A549 (cell line): ENCODE measurements around the gene PTPN13. TPM values are rescaled to one million over a fixed set of nuclear protein-coding genes. Genes with fewer than 3 reads are reported as not detected.

ENCODE experiments used
- ATAC-seq, 2 experiments: fragments of 200-7000 bp in 1 of 2; fragments of >200 bp in 1 of 2; cut with Nextera tagmentation in 1 of 2; cut with Tn5 transposase in 1 of 2; 3 replicates each; pipeline versions ENCODE4 v1.8.0 to v1.9.1; 2018 to 2020; ENCODE audit warnings: mild to moderate bottlenecking in 1 of 2, moderate library complexity in 1 of 2
- CTCF ChIA-PET: fragments of 300-600 bp; sonication (Branson Sonifier 250); formaldehyde crosslinking; extraction: SDS; loops from one replicate; lab custom pipeline; 2021; ENCODE audit warnings: antibody characterized with exemption, inconsistent platforms; lab: Yijun Ruan, JAX
- POLR2A ChIA-PET: fragments of 350-600 bp; formaldehyde crosslinking; extraction: SDS; loops from one replicate; lab custom pipeline; 2021; ENCODE audit warnings: antibody characterized with exemption, inconsistent platforms; lab: Yijun Ruan, JAX
- DNase-seq, 2 experiments: peaks; one replicate each; pipeline versions ENCODE4 v3.0.0 to v3.0.0-alpha.2; 2011 to 2016; ENCODE audit warnings: low read depth in 1 of 2, low spot score in 1 of 2
- FAIRE-seq: peaks from 2 replicates; lab custom pipeline; 2011; peaks lifted over from hg19 to GRCh38; lab: Jason Lieb, UNC
- H3K27ac ChIP-seq, 2 experiments: fragments of >200 bp; sonication (Bioruptor Twin); formaldehyde crosslinking; 3 replicates each; pipeline ENCODE4 v1.5.1; 2016 to 2017
- H3K4me1 ChIP-seq: fragments of >200 bp; sonication (Bioruptor Twin); formaldehyde crosslinking; 3 replicates; pipeline ENCODE4 v1.6.1; 2016
- H3K4me2 ChIP-seq: fragments of >200 bp; sonication (Bioruptor Twin); formaldehyde crosslinking; 3 replicates; pipeline ENCODE4 v1.6.1; 2016
- H3K4me3 ChIP-seq: fragments of >200 bp; sonication (Bioruptor Twin); formaldehyde crosslinking; 3 replicates; pipeline ENCODE4 v1.5.1; 2016
- H3K9me3 ChIP-seq: fragments of >200 bp; sonication (Bioruptor Twin); formaldehyde crosslinking; 3 replicates; pipeline ENCODE4 v1.6.1; 2016
- CBX2 ChIP-seq: fragments of 200-600 bp; sonication (generic); IDR thresholded peaks from 2 replicates; pipeline ENCODE4 v1.6.1; 2016; ENCODE audit warnings: low read depth, mild to moderate bottlenecking, borderline replicate concordance
- CBX8 ChIP-seq: fragments of 200-600 bp; sonication (generic); IDR thresholded peaks from 2 replicates; pipeline ENCODE4 v1.6.1; 2016
- CEBPB ChIP-seq, 2 experiments: fragments of >200 bp in 1 of 2; sonication (Bioruptor Twin) in 1 of 2; formaldehyde crosslinking in 1 of 2; IDR thresholded peaks; 2 replicates each; pipeline ENCODE4 v1.6.1; 2012 to 2016
- CHD4 ChIP-seq: fragments of 200-600 bp; sonication (generic); IDR thresholded peaks from 2 replicates; pipeline ENCODE4 v1.6.1; 2016; ENCODE audit warnings: antibody characterized with exemption, mild to moderate bottlenecking, borderline replicate concordance
- EHF ChIP-seq: fragments of 250-450 bp; sonication (Bioruptor Pico); IDR thresholded peaks from 2 replicates; pipeline ENCODE4 v1.5.0; 2020; ENCODE audit warnings: mild to moderate bottlenecking
- EP300 ChIP-seq, 2 experiments: fragments of >200 bp; sonication (Bioruptor Twin); formaldehyde crosslinking; IDR thresholded peaks; 2 replicates in 1 of 2; 3 replicates in 1 of 2; pipeline ENCODE4 v1.6.1; 2016 to 2017
- FOSB ChIP-seq: fragments of 250-450 bp; sonication (Bioruptor Pico); IDR thresholded peaks from 2 replicates; pipeline ENCODE4 v1.5.0; 2020; ENCODE audit warnings: mild to moderate bottlenecking, moderate library complexity
- FOXS1 ChIP-seq: fragments of 250-450 bp; sonication (Bioruptor Pico); IDR thresholded peaks from 2 replicates; pipeline ENCODE4 v1.5.0; 2020; ENCODE audit warnings: mild to moderate bottlenecking, moderate library complexity
- HOXB5 ChIP-seq: fragments of 250-450 bp; sonication (Bioruptor Pico); IDR thresholded peaks from 2 replicates; pipeline ENCODE4 v1.5.0; 2020; ENCODE audit warnings: mild to moderate bottlenecking, moderate library complexity
- KDM5A ChIP-seq: fragments of 200-600 bp; sonication (generic); IDR thresholded peaks from 2 replicates; pipeline ENCODE4 v1.6.1; 2016; ENCODE audit warnings: antibody characterized with exemption, mild to moderate bottlenecking
- MAZ ChIP-seq: fragments of 150-350 bp; IDR thresholded peaks from 2 replicates; pipeline ENCODE4 v1.6.1; 2014; ENCODE audit warnings: antibody characterized with exemption, low read depth, low read length, borderline replicate concordance
- MYC ChIP-seq: IDR thresholded peaks from 2 replicates; pipeline ENCODE4 v1.6.1; 2012; ENCODE audit warnings: mild to moderate bottlenecking, inconsistent platforms, low read length, improper control_type of control experiment, borderline replicate concordance
- NPAS2 ChIP-seq: fragments of 250-450 bp; sonication (Bioruptor Pico); IDR thresholded peaks from 2 replicates; pipeline ENCODE4 v1.8.0; 2022; ENCODE audit warnings: mild to moderate bottlenecking, moderate library complexity, borderline replicate concordance
- NR3C1 ChIP-seq: fragments of >200 bp; sonication (Bioruptor Twin); formaldehyde crosslinking; IDR thresholded peaks from 3 replicates; pipeline ENCODE4 v1.6.1; 2017
- RCOR1 ChIP-seq: fragments of 150-350 bp; IDR thresholded peaks from 2 replicates; pipeline ENCODE4 v1.6.1; 2014; ENCODE audit warnings: antibody characterized with exemption, low read length, low read depth
- RNF2 ChIP-seq: fragments of 200-600 bp; sonication (generic); IDR thresholded peaks from 2 replicates; pipeline ENCODE4 v1.6.1; 2016; ENCODE audit warnings: low read depth, mild to moderate bottlenecking, antibody characterized with exemption, moderate library complexity, borderline replicate concordance
- ZFP36 ChIP-seq: fragments of 450-650 bp; IDR thresholded peaks from 2 replicates; pipeline ENCODE4 v1.6.1; 2014; ENCODE audit warnings: borderline replicate concordance; ENCODE audit not compliant: partially characterized antibody
- WGBS: methylation state at CpG from one replicate; pipeline ENCODE4 v1.1.6; 2017; ENCODE audit errors: missing lambda C conversion rate; 5-methylcytosine and 5-hydroxymethylcytosine counted together
- polyA plus RNA-seq, 4 experiments: library from polyadenylated mRNA; depleted of rRNA in 3 of 4; stranded (reverse); fragments of >200 nt; fragmentation: RNase III in 1 of 4; extraction: RNeasy Plus Mini Kit Qiagen cat#74134 plus additional on column Dnase treatment in 1 of 4; gene quantifications; 2 replicates in 3 of 4; 3 replicates in 1 of 4; pipeline ENCODE4 v1.2.3, GENCODE V29; 2011 to 2017
- TF ChIP-seq, protein P1 (sequence below): IDR thresholded peaks from 2 replicates; pipeline ENCODE4 v1.6.1; 2012
- TF ChIP-seq, protein P2 (sequence below): IDR thresholded peaks from 2 replicates; pipeline ENCODE4 v1.6.1; 2012; ENCODE audit warnings: low read depth, borderline replicate concordance
- TF ChIP-seq, protein P3 (sequence below): fragments of >200 bp; sonication (Bioruptor Twin); formaldehyde crosslinking; IDR thresholded peaks from 3 replicates; pipeline ENCODE4 v1.6.1; 2016
- TF ChIP-seq, protein P4 (sequence below): IDR thresholded peaks from 2 replicates; pipeline ENCODE4 v1.6.1; 2012
- TF ChIP-seq, protein P5 (sequence below): fragments of >200 bp; sonication (Bioruptor Twin); formaldehyde crosslinking; IDR thresholded peaks from 2 replicates; pipeline ENCODE4 v1.6.1; 2016
- TF ChIP-seq, protein P6 (sequence below): fragments of 200-600 bp; sonication (generic); IDR thresholded peaks from 2 replicates; pipeline ENCODE4 v1.6.1; 2016; ENCODE audit warnings: antibody characterized with exemption, mild to moderate bottlenecking, moderate library complexity

The PTPN13 gene
- polyA plus RNA-seq, 2 of the 4 experiments (the other 2 are of a cell fraction): 10.4 to 13.3 TPM

DNA sequence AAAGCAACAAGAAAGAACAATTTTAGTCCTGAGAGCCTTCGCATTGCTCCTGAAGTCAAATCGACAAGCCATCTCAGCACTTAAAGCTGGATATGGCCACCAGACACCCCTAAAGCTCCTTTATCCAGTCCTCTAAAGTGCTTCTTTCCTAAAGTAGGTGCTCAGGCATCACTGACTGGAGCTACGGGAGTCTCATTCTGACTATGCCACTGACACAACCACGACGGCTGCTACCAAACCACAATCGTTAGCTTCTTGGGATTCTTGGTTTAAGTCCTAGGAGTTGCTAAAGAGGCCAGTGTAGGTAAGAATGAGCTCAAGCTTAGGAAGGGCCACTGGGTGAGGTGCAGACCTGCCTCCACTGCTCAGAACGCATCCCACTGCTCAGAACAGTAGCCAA lies 254.0 kb downstream of the PTPN13 start:
- 68% methylated on average over 7 of the region's 7 CpGs for WGBS
- FAIRE-seq (no peak), DNase-seq (no peak), ATAC-seq (no peak)
- H3K9me3 ChIP-seq: no peaks in the 10 kb centered on the region
- H3K4me2 ChIP-seq: no peak overlapping the region
- no peak for TF ChIP-seq FOSB
- TF ChIP-seq CBX2: no peak
- TF ChIP-seq RCOR1: no peak
- no peak for TF ChIP-seq NR3C1
- TF ChIP-seq EP300 (IDR thresholded peaks at IDR 0.05): no peak
- no peak for TF ChIP-seq CHD4
- TF ChIP-seq, protein P1, sequence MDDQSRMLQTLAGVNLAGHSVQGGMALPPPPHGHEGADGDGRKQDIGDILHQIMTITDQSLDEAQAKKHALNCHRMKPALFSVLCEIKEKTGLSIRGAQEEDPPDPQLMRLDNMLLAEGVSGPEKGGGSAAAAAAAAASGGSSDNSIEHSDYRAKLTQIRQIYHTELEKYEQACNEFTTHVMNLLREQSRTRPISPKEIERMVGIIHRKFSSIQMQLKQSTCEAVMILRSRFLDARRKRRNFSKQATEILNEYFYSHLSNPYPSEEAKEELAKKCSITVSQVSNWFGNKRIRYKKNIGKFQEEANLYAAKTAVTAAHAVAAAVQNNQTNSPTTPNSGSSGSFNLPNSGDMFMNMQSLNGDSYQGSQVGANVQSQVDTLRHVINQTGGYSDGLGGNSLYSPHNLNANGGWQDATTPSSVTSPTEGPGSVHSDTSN: no peak
- TF ChIP-seq, protein P2, sequence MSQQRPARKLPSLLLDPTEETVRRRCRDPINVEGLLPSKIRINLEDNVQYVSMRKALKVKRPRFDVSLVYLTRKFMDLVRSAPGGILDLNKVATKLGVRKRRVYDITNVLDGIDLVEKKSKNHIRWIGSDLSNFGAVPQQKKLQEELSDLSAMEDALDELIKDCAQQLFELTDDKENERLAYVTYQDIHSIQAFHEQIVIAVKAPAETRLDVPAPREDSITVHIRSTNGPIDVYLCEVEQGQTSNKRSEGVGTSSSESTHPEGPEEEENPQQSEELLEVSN: no peak
- TF ChIP-seq RNF2: no peak
- no peak for TF ChIP-seq HOXB5 (CRISPR knock-in tag)
- TF ChIP-seq MAZ: no peak
- no peak for TF ChIP-seq MYC
- no peak for TF ChIP-seq EHF (CRISPR knock-in tag)
- TF ChIP-seq ZFP36: no peak
- no peak for TF ChIP-seq CBX8
- no peak for TF ChIP-seq KDM5A
- TF ChIP-seq CEBPB (IDR thresholded peaks at IDR 0.05): no peak
- TF ChIP-seq, protein P3, sequence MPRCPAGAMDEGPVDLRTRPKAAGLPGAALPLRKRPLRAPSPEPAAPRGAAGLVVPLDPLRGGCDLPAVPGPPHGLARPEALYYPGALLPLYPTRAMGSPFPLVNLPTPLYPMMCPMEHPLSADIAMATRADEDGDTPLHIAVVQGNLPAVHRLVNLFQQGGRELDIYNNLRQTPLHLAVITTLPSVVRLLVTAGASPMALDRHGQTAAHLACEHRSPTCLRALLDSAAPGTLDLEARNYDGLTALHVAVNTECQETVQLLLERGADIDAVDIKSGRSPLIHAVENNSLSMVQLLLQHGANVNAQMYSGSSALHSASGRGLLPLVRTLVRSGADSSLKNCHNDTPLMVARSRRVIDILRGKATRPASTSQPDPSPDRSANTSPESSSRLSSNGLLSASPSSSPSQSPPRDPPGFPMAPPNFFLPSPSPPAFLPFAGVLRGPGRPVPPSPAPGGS: no peak
- no peak for TF ChIP-seq NPAS2 (CRISPR knock-in tag)
- H3K27ac ChIP-seq: no peak overlapping the region
- CTCF ChIA-PET: interaction anchor here (1.3 kb wide), 1 partner anchor 9 kb away, joined by 4 read pairs; no protein-coding TSS in a partner anchor
- POLR2A ChIA-PET: no interaction called here
- no peaks in the 10 kb centered on the region for H3K4me1 ChIP-seq
- no peak overlapping the region for H3K4me3 ChIP-seq

DNA sequence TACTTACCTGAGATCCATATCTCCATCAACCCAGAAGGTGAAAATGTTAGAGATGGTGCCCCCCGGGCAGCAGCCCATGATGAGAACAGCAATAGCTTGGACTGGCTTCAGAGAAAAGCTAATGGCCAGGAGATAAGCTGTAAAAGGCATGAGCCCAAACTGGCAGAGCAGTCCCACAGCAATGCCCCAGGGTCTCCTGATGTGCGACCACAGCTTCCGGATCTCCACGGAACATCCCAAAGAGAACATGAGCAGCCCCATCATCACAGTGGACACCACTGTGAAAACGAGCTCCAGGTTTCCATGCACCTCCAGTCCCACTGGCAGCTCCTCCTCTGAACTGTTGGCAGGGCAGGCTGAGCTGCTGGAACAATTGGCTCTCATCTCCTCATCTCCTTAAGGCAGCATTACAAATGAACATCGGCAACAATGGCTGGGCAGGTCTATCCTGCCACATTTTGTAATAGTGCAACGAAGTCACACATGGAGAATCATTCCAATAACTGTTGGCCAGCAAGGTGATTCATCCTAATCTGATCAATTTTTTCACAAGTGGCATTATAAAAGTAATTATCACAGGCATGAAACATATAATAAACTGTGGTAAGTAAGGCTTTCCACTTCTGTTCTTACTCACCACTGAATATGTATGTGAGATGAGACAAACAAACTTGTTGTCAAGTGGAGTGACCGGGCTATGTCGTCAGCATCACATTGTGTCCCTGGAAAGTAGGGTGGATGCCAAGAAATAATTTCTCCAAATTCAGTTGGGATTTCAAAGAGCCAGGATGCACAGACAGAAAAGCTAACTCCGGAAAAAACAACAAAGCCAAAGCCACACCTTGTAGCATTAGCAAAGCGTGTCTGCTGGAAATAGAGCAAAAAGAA lies 254.9 kb downstream of the PTPN13 start, which contains the start of gene SLC10A6:
TSS of gene SLC10A6 (minus strand) at position 653 of the 888 bp plus-strand sequence. CDS start at position 384, 269 bp downstream.
- Histone ChIP-seq H3K9me3 (no peaks in the 10 kb centered on the region), H3K4me1 (no peaks in the 10 kb centered on the region), H3K4me2 (no peak within 1 kb of the TSS), H3K27ac (no peak within 1 kb of the TSS), H3K4me3 (no peak within 1 kb of the TSS)
- FAIRE-seq (no peak), ATAC-seq (no peak), DNase-seq (no peak)
- ChIA-PET CTCF (interaction anchor here (1.2 to 1.3 kb wide), 2 partner anchors 8 to 358 kb away, joined by 3 to 4 read pairs; no protein-coding TSS in a partner anchor), POLR2A (no interaction called here)
- WGBS: 59% methylated on average over 11 of the region's 11 CpGs
- TF ChIP-seq, protein P4, sequence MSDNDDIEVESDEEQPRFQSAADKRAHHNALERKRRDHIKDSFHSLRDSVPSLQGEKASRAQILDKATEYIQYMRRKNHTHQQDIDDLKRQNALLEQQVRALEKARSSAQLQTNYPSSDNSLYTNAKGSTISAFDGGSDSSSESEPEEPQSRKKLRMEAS: no peak
- TF ChIP-seq, protein P1: no peak
- TF ChIP-seq FOXS1 (CRISPR knock-in tag): no peak
- TF ChIP-seq, protein P5, sequence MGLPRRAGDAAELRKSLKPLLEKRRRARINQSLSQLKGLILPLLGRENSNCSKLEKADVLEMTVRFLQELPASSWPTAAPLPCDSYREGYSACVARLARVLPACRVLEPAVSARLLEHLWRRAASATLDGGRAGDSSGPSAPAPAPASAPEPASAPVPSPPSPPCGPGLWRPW: no peak
- no peak for TF ChIP-seq KDM5A
- TF ChIP-seq MYC: no peak
- TF ChIP-seq, protein P6, sequence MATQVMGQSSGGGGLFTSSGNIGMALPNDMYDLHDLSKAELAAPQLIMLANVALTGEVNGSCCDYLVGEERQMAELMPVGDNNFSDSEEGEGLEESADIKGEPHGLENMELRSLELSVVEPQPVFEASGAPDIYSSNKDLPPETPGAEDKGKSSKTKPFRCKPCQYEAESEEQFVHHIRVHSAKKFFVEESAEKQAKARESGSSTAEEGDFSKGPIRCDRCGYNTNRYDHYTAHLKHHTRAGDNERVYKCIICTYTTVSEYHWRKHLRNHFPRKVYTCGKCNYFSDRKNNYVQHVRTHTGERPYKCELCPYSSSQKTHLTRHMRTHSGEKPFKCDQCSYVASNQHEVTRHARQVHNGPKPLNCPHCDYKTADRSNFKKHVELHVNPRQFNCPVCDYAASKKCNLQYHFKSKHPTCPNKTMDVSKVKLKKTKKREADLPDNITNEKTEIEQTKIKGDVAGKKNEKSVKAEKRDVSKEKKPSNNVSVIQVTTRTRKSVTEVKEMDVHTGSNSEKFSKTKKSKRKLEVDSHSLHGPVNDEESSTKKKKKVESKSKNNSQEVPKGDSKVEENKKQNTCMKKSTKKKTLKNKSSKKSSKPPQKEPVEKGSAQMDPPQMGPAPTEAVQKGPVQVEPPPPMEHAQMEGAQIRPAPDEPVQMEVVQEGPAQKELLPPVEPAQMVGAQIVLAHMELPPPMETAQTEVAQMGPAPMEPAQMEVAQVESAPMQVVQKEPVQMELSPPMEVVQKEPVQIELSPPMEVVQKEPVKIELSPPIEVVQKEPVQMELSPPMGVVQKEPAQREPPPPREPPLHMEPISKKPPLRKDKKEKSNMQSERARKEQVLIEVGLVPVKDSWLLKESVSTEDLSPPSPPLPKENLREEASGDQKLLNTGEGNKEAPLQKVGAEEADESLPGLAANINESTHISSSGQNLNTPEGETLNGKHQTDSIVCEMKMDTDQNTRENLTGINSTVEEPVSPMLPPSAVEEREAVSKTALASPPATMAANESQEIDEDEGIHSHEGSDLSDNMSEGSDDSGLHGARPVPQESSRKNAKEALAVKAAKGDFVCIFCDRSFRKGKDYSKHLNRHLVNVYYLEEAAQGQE: no peak
- TF ChIP-seq NPAS2 (CRISPR knock-in tag): no peak
